Gastrocnemius medialis (tissue), 4 donors: ENCODE measurements around the gene SRRM3.

Experiments
- POLR2A ChIP-seq, 2 donors: fragments of 450-650 bp; IDR thresholded peaks; one replicate each; pipeline ENCODE4 v1.6.1; 2017; ENCODE audit warnings: antibody characterized with exemption in 2 of 2, mild to moderate bottlenecking in 2 of 2, moderate library complexity in 2 of 2
- TF ChIP-seq, protein P1 (sequence below), 5 experiments: fragments of 450-650 bp in 3 of 5; fragments of 200-600 bp in 2 of 5; sonication (generic) in 2 of 5; IDR thresholded peaks in 4 of 5; conservative IDR thresholded peaks in 1 of 5; 1 replicate in 4 of 5; 2 replicates in 1 of 5; pipeline ENCODE4 v1.5.1; 2016 to 2019; ENCODE audit warnings: antibody characterized with exemption in 5 of 5, mild to moderate bottlenecking in 3 of 5, moderate library complexity in 3 of 5

DNA sequence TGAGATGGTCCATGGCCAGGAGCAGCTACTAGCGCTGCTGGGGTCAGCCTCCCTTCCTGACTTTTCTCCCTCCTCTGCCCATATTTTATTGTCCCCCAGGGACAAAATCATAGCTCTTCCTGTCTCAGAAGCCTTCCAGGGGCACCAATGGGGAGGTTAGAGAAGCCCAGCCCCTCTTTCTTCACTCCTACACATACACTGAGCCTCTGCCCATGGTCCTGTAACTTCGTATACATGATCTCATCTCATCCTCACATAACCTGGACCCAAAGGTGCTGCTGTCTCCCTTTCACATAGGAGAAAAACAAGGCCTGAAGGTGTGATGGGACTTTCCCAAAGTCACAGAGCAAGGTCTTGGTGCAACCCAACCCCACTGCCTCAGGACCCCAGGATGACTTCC lies 2.5 kb downstream of the SRRM3 start:
- no peak for TF ChIP-seq POLR2A (IDR thresholded peaks at IDR 0.05)
- TF ChIP-seq, protein P1, sequence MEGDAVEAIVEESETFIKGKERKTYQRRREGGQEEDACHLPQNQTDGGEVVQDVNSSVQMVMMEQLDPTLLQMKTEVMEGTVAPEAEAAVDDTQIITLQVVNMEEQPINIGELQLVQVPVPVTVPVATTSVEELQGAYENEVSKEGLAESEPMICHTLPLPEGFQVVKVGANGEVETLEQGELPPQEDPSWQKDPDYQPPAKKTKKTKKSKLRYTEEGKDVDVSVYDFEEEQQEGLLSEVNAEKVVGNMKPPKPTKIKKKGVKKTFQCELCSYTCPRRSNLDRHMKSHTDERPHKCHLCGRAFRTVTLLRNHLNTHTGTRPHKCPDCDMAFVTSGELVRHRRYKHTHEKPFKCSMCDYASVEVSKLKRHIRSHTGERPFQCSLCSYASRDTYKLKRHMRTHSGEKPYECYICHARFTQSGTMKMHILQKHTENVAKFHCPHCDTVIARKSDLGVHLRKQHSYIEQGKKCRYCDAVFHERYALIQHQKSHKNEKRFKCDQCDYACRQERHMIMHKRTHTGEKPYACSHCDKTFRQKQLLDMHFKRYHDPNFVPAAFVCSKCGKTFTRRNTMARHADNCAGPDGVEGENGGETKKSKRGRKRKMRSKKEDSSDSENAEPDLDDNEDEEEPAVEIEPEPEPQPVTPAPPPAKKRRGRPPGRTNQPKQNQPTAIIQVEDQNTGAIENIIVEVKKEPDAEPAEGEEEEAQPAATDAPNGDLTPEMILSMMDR (IDR thresholded peaks at IDR 0.05 in 4 of 5, conservative IDR thresholded peaks at IDR 0.05 in 1 of 5), result no peak
